GM12873 (cell line): ENCODE results near the gene NLRP10.

Experiments
- TF ChIP-seq, protein P1 (sequence below): IDR thresholded peaks from 2 replicates; pipeline ENCODE4 v1.5.1; 2012; ENCODE audit warnings: low read depth, mild to moderate bottlenecking, moderate library complexity, low read length, control low read depth; ENCODE audit not compliant: insufficient read depth; ENCODE audit errors: missing control alignments

NLRP10 gene

DNA sequence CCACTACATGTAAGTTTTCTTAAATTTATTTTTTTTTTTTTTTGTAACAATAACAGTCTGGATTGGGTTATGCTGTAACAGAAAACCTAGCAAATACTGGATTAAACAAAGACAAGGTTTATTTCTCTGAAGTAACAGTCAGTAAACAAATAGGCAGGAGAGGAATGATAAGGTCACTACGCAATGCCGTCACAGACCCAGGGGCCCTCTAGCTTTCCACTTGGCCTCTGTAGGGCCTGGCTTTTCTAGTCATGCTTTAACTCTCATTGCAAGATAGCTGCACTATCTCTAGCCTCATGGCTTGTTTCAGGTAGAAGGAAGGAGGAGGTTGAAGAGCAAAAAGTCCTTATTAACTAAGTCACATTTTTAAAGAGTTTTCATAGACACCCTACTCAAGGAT, 40.7 kb downstream of the NLRP10 start:
- TF ChIP-seq, protein P1, sequence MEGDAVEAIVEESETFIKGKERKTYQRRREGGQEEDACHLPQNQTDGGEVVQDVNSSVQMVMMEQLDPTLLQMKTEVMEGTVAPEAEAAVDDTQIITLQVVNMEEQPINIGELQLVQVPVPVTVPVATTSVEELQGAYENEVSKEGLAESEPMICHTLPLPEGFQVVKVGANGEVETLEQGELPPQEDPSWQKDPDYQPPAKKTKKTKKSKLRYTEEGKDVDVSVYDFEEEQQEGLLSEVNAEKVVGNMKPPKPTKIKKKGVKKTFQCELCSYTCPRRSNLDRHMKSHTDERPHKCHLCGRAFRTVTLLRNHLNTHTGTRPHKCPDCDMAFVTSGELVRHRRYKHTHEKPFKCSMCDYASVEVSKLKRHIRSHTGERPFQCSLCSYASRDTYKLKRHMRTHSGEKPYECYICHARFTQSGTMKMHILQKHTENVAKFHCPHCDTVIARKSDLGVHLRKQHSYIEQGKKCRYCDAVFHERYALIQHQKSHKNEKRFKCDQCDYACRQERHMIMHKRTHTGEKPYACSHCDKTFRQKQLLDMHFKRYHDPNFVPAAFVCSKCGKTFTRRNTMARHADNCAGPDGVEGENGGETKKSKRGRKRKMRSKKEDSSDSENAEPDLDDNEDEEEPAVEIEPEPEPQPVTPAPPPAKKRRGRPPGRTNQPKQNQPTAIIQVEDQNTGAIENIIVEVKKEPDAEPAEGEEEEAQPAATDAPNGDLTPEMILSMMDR = no peak

DNA sequence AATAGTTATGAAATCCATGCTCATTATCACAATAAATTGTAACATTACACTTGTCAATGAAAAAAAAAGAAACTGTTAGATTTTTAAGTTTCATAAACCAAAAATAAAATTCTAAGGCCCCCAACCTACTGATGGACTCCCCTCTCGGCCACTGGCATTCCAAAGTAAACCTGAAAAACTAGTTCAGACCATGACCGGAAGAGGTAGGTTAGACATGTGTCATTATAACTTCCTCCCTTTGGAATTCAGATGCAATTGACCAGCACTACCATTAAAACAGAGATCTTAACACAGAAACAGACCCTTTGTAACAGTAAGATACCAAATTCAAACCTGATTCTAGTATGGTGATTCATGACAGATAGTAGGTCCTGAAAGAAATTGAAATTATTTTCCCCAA, 47.1 kb downstream of the NLRP10 start:
- TF ChIP-seq, protein P1 = no peak
